Measurements from ENCODE around the gene ADGRV1. TPM values are rescaled to one million over a fixed set of nuclear protein-coding genes. Genes with fewer than 3 reads are reported as not detected.

The ADGRV1 gene
- total and polyA plus RNA-seq, 2 donors (not counting 3 experiments of a cell fraction or from before 2014, with no cell fraction given) = 0.11 to 0.55 TPM

DNA sequence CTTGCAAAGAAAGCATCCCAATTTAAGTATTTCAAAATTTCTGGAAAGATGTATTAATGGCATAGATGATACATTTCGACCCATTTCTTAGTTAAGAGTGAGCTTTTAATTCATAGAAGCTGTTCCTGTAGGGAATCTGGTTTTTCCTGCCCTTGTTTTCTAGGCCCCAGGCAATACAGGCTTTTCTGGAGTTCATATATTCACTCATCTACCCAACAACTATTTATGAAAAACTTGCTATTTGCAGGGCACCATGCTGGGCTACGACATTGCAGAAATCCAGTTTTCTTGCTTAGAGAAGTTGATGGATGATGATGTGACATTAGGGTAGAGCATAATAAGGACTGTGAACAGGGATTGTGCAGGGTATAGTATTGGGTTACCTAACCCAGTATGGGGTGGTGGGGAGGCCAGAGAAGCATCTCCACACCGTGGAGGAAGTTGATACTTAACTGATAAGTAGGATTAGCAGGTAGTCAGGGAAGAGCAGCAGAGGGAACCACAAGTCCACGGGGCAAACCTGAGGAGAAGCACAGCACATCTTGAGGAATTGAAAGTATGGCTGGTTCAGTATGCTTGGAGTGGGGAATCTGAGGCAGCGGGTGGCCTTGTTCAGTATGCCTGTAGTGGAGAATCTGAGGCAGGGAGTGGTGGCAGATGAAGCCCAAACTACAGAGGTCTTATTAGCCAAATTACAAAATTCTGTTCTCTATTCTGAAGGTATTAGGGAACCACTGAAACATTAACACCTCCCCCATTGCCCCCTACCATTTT lies 577.1 kb downstream of the ADGRV1 start:
- Histone ChIP-seq H3K27ac (ENCODE audit: insufficient read depth, low read depth, low read length) (no peak overlapping the region), H3K27me3 (ENCODE audit: control insufficient read depth in 2 of 2, insufficient read depth in 2 of 2, low read length in 2 of 2) (no peaks in the 10 kb centered on the region), H3K9me1 (replicated peaks; ENCODE audit: control insufficient read depth, extremely low read depth, insufficient read depth, low read length) (no peaks in the 10 kb centered on the region), H3K9ac (replicated peaks; ENCODE audit: extremely low read depth, insufficient read depth, low read length) (no peak overlapping the region), H3K9me3 (replicated peaks; ENCODE audit: control insufficient read depth, insufficient read depth, low read length) (no peaks in the 10 kb centered on the region), H3K4me1 (ENCODE audit: control insufficient read depth, extremely low read depth, insufficient read depth, low read length) (peaks cover 3% of the 10 kb centered on the region), H3K36me3 (ENCODE audit: control insufficient read depth in 2 of 2, extremely low read depth in 1 of 2, insufficient read depth in 2 of 2, low read length in 2 of 2) (no peaks in the 10 kb centered on the region), H3K79me2 (ENCODE audit: control insufficient read depth, insufficient read depth, low read length) (no peaks in the 10 kb centered on the region), H3K4me3 (replicated peaks in 1 of 3; ENCODE audit: insufficient read depth in 1 of 3, low read depth in 1 of 3, low read length in 3 of 3) (no peak overlapping the region), H4K20me1 (replicated peaks; ENCODE audit: control insufficient read depth, extremely low read depth, insufficient read depth, low read length) (no peaks in the 10 kb centered on the region), H2AFZ (ENCODE audit: low read depth, low read length) (no peak overlapping the region), H3K4me2 (ENCODE audit: insufficient read depth, low read length) (no peak overlapping the region)
- no TSS peak for BruUV-seq (replicated peaks)
- FAIRE-seq (no peak), DNase-seq (ENCODE audit: low read depth, low spot score) (no peak)
- intact Hi-C loops (cut with micrococcal nuclease) = no loop called here
- TF ChIP-seq GATA2 (IDR thresholded peaks at IDR 0.05; ENCODE audit: insufficient read depth, insufficient read length, low read depth, low read length) = no peak
- ChIA-PET CTCF (interaction anchor here (1.5 kb wide), 1 partner anchor 15 kb away, joined by 5 read pairs; no protein-coding TSS in a partner anchor), POLR2A (no interaction called here)
- dilution Hi-C loops (cut with MboI; ENCODE audit: extremely low pct_ligation_motif_present, low sequenced_read_pairs) = no loop called here

DNA sequence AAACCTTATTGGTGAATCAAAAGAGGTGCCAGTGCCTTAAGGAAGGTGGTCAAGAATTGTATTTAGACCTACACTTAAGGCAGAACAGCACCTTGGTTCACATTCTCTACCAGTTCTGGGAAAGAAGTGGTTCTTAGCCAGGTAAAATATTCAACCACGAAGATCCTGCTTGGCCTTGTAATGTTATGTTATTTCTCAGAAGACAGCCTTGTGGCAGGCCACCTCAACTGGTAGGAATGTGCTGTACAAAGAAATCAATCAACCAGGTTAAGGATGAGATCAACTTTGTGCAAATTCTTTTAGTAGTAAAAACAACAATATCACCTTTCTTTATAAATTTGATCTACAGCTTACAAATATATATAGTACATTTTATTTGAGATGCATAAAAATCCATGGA lies 577.7 kb downstream of the ADGRV1 start:
- H3K27me3 ChIP-seq (ENCODE audit: control insufficient read depth in 2 of 2, insufficient read depth in 2 of 2, low read length in 2 of 2) = no peaks in the 10 kb centered on the region
- ChIA-PET CTCF (interaction anchor here (1.1 to 1.6 kb wide), 4 partner anchors 9 to 249 kb away, joined by 3 to 5 read pairs (median 4); no protein-coding TSS in a partner anchor), POLR2A (no interaction called here)
- H3K4me3 ChIP-seq (replicated peaks in 1 of 3; ENCODE audit: insufficient read depth in 1 of 3, low read depth in 1 of 3, low read length in 3 of 3) = no peak overlapping the region
- no peaks in the 10 kb centered on the region for H4K20me1 ChIP-seq (replicated peaks; ENCODE audit: control insufficient read depth, extremely low read depth, insufficient read depth, low read length)
- no TSS peak for BruUV-seq (replicated peaks)
- H3K79me2 ChIP-seq (ENCODE audit: control insufficient read depth, insufficient read depth, low read length) = no peaks in the 10 kb centered on the region
- no peak overlapping the region for H2AFZ ChIP-seq (ENCODE audit: low read depth, low read length)
- TF ChIP-seq GATA2 (IDR thresholded peaks at IDR 0.05; ENCODE audit: insufficient read depth, insufficient read length, low read depth, low read length) = no peak
- TF ChIP-seq, protein P1, sequence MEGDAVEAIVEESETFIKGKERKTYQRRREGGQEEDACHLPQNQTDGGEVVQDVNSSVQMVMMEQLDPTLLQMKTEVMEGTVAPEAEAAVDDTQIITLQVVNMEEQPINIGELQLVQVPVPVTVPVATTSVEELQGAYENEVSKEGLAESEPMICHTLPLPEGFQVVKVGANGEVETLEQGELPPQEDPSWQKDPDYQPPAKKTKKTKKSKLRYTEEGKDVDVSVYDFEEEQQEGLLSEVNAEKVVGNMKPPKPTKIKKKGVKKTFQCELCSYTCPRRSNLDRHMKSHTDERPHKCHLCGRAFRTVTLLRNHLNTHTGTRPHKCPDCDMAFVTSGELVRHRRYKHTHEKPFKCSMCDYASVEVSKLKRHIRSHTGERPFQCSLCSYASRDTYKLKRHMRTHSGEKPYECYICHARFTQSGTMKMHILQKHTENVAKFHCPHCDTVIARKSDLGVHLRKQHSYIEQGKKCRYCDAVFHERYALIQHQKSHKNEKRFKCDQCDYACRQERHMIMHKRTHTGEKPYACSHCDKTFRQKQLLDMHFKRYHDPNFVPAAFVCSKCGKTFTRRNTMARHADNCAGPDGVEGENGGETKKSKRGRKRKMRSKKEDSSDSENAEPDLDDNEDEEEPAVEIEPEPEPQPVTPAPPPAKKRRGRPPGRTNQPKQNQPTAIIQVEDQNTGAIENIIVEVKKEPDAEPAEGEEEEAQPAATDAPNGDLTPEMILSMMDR (IDR thresholded peaks at IDR 0.05; ENCODE audit: extremely low read depth in 1 of 2, insufficient read depth in 1 of 2, low read depth in 1 of 2, low read length in 2 of 2) = no peak
- TF ChIP-seq JUN (IDR thresholded peaks at IDR 0.05; ENCODE audit: borderline replicate concordance, insufficient read depth, insufficient read length, low read depth) = no peak
- TF ChIP-seq POLR2A (IDR thresholded peaks at IDR 0.05; ENCODE audit: low read depth, low read length) = no peak
- TF ChIP-seq MAX (IDR thresholded peaks at IDR 0.05; ENCODE audit: insufficient read depth, insufficient read length) = no peak
- no peak for TF ChIP-seq EZH2 (IDR thresholded peaks at IDR 0.05; ENCODE audit: borderline replicate concordance, low read depth, low read length, severe bottlenecking)
- no peak for TF ChIP-seq POLR2AphosphoS5 (IDR thresholded peaks at IDR 0.05; ENCODE audit: insufficient read depth, low read depth, low read length)
- no peak for TF ChIP-seq FOS (IDR thresholded peaks at IDR 0.05; ENCODE audit: borderline replicate concordance, insufficient read depth, low read length)
- TF ChIP-seq MYC (IDR thresholded peaks at IDR 0.05; ENCODE audit: low read depth, low read length) = no peak
- H3K9ac ChIP-seq (replicated peaks; ENCODE audit: extremely low read depth, insufficient read depth, low read length) = no peak overlapping the region
- dilution Hi-C loops (cut with MboI; ENCODE audit: extremely low pct_ligation_motif_present, low sequenced_read_pairs) = no loop called here
- no peaks in the 10 kb centered on the region for H3K36me3 ChIP-seq (ENCODE audit: control insufficient read depth in 2 of 2, extremely low read depth in 1 of 2, insufficient read depth in 2 of 2, low read length in 2 of 2)
- no peaks in the 10 kb centered on the region for H3K9me3 ChIP-seq (replicated peaks; ENCODE audit: control insufficient read depth, insufficient read depth, low read length)
- DNase-seq (ENCODE audit: low read depth, low spot score) = no peak
- no peak overlapping the region for H3K27ac ChIP-seq (ENCODE audit: insufficient read depth, low read depth, low read length)
- no peaks in the 10 kb centered on the region for H3K9me1 ChIP-seq (replicated peaks; ENCODE audit: control insufficient read depth, extremely low read depth, insufficient read depth, low read length)
- H3K4me2 ChIP-seq (ENCODE audit: insufficient read depth, low read length) = no peak overlapping the region
- H3K4me1 ChIP-seq (ENCODE audit: control insufficient read depth, extremely low read depth, insufficient read depth, low read length) = peaks cover 3% of the 10 kb centered on the region
- FAIRE-seq = no peak
- intact Hi-C loops (cut with micrococcal nuclease) = no loop called here
